Stimulated activated naive B cell treated with anti-CD40 and anti-IgM and Interleukin-4, amounts not matched to agents 10 μg/mL and 1 μg/mL and 100 μg/mL, for 72 hours (primary cell): ENCODE results near the gene TSPAN3.

Source experiments
- ATAC-seq, 2 donors: fragments of 150-1000 bp; cut with Tn5 transposase; replicated peaks; 2 replicates each; pipeline ENCODE4 v1.10.0; 2021; ENCODE audit warnings: moderate library complexity in 1 of 2
- DNase-seq: peaks from one replicate; pipeline ENCODE4 v3.0.0; 2021
- H3K27ac Mint-ChIP-seq: one replicate; pipeline ENCODE4 v1.8.0; 2022; ENCODE audit warnings: mild to moderate bottlenecking, mixed read lengths
- H3K27me3 Mint-ChIP-seq, 2 donors: one replicate each; pipeline ENCODE4 v1.8.0; 2022; ENCODE audit warnings: mixed read lengths in 2 of 2
- H3K36me3 Mint-ChIP-seq, 2 donors: one replicate each; pipeline ENCODE4 v1.8.0; 2022; ENCODE audit warnings: mixed read lengths in 2 of 2, mild to moderate bottlenecking in 1 of 2
- H3K4me1 Mint-ChIP-seq, 2 donors: one replicate each; pipeline ENCODE4 v1.8.0; 2022; ENCODE audit warnings: mixed read lengths in 2 of 2, mild to moderate bottlenecking in 1 of 2
- H3K4me3 Mint-ChIP-seq, 2 donors: one replicate each; pipeline ENCODE4 v1.8.0; 2022; ENCODE audit warnings: mild to moderate bottlenecking in 2 of 2, mixed read lengths in 2 of 2, moderate library complexity in 1 of 2
- H3K9me3 Mint-ChIP-seq, 2 donors: one replicate each; pipeline ENCODE4 v1.8.0; 2022; ENCODE audit warnings: mixed read lengths in 2 of 2, mild to moderate bottlenecking in 1 of 2

Gene TSPAN3

GRCh38 chr15:77097248-77097721, 26.4 kb upstream of the TSPAN3 start:
- peaks cover 0 to 2% of the 10 kb centered on the region in 2 donors for H3K9me3 Mint-ChIP-seq
- H3K27ac Mint-ChIP-seq, result no peak overlapping the region
- no peak for DNase-seq
- H3K36me3 Mint-ChIP-seq, result no peaks in the 10 kb centered on the region
- no peak for ATAC-seq
- H3K4me1 Mint-ChIP-seq, result peaks cover 7 to 20% of the 10 kb centered on the region in 2 donors
- no peak overlapping the region for H3K4me3 Mint-ChIP-seq
- no peaks in the 10 kb centered on the region for H3K27me3 Mint-ChIP-seq

GRCh38 chr15:77096541-77096940, 25.6 kb upstream of the TSPAN3 start:
- ATAC-seq (no peak), DNase-seq (no peak)
- Mint-ChIP-seq H3K4me3 (no peak overlapping the region), H3K9me3 (peaks cover 0 to 2% of the 10 kb centered on the region in 2 donors), H3K4me1 (peaks cover 7 to 20% of the 10 kb centered on the region in 2 donors), H3K36me3 (no peaks in the 10 kb centered on the region), H3K27me3 (no peaks in the 10 kb centered on the region), H3K27ac (no peak overlapping the region)

GRCh38 chr15:77096138-77096537, 25.2 kb upstream of the TSPAN3 start:
- H3K9me3 Mint-ChIP-seq, result peaks cover 0 to 2% of the 10 kb centered on the region in 2 donors
- ATAC-seq (no peak), DNase-seq (no peak)
- H3K27me3 Mint-ChIP-seq, result no peaks in the 10 kb centered on the region
- H3K4me1 Mint-ChIP-seq, result peaks cover 7 to 20% of the 10 kb centered on the region in 2 donors
- H3K27ac Mint-ChIP-seq, result no peak overlapping the region
- no peak overlapping the region for H3K4me3 Mint-ChIP-seq
- no peaks in the 10 kb centered on the region for H3K36me3 Mint-ChIP-seq

- DNase-seq, result no peak
- H3K9me3 Mint-ChIP-seq, result peaks cover 0 to 2% of the 10 kb centered on the region in 2 donors
- no peak for ATAC-seq
- H3K4me1 Mint-ChIP-seq, result peaks cover 1 to 13% of the 10 kb centered on the region in 2 donors
- H3K4me3 Mint-ChIP-seq, result no peak overlapping the region
- no peaks in the 10 kb centered on the region for H3K27me3 Mint-ChIP-seq
- no peak overlapping the region for H3K27ac Mint-ChIP-seq
- no peaks in the 10 kb centered on the region for H3K36me3 Mint-ChIP-seq
Measured at GRCh38 chr15:77094397-77095030, 23.6 kb upstream of the TSPAN3 start.

- Mint-ChIP-seq H3K4me3 (no peak overlapping the region), H3K36me3 (no peaks in the 10 kb centered on the region), H3K4me1 (peaks cover 0 to 11% of the 10 kb centered on the region in 2 donors), H3K27me3 (no peaks in the 10 kb centered on the region), H3K27ac (no peak overlapping the region), H3K9me3 (peaks cover 0 to 2% of the 10 kb centered on the region in 2 donors)
- no peak for DNase-seq
- ATAC-seq, result no peak
Measured at GRCh38 chr15:77093436-77093835, 22.5 kb upstream of the TSPAN3 start.

- H3K36me3 Mint-ChIP-seq, result no peaks in the 10 kb centered on the region
- peaks cover 0 to 6% of the 10 kb centered on the region in 2 donors for H3K4me1 Mint-ChIP-seq
- no peak for ATAC-seq
Measured at GRCh38 chr15:77091097-77091496, 20.2 kb upstream of the TSPAN3 start.

GRCh38 chr15:77087213-77087612, 16.3 kb upstream of the TSPAN3 start:
- Mint-ChIP-seq H3K4me3 (no peak overlapping the region), H3K27ac (no peak overlapping the region), H3K9me3 (peaks cover 3 to 4% of the 10 kb centered on the region in 2 donors), H3K4me1 (peaks cover 32 to 45% of the 10 kb centered on the region in 2 donors), H3K36me3 (no peaks in the 10 kb centered on the region), H3K27me3 (no peaks in the 10 kb centered on the region)
- DNase-seq (no peak), ATAC-seq (no peak)

More at GRCh38 chr15:77091097-77091496, 20.2 kb upstream of the TSPAN3 start:
- Mint-ChIP-seq H3K4me3 (no peak overlapping the region), H3K27ac (no peak overlapping the region), H3K27me3 (no peaks in the 10 kb centered on the region), H3K9me3 (peaks cover 0 to 2% of the 10 kb centered on the region in 2 donors)
- DNase-seq, result no peak

- no peaks in the 10 kb centered on the region for H3K27me3 Mint-ChIP-seq
- no peak overlapping the region for H3K4me3 Mint-ChIP-seq
- H3K36me3 Mint-ChIP-seq, result no peaks in the 10 kb centered on the region
- H3K9me3 Mint-ChIP-seq, result peaks cover 3 to 4% of the 10 kb centered on the region in 2 donors
- peaks cover 42 to 56% of the 10 kb centered on the region in 2 donors for H3K4me1 Mint-ChIP-seq
- peak overlapping the region; percentile 65 for H3K27ac Mint-ChIP-seq
- no peak for DNase-seq
- peak; percentile 41 to 56 for ATAC-seq
Measured at GRCh38 chr15:77085297-77085696, 14.4 kb upstream of the TSPAN3 start.

GRCh38 chr15:77084436-77084835, 13.5 kb upstream of the TSPAN3 start:
- Mint-ChIP-seq H3K27ac (peak overlapping the region; percentile 70), H3K9me3 (peaks cover 3 to 4% of the 10 kb centered on the region in 2 donors), H3K4me1 (peaks cover 42 to 56% of the 10 kb centered on the region in 2 donors), H3K4me3 (no peak overlapping the region), H3K36me3 (no peaks in the 10 kb centered on the region), H3K27me3 (no peaks in the 10 kb centered on the region)
- ATAC-seq (peak; percentile 16 to 26), DNase-seq (no peak)

- ATAC-seq (peak; percentile 87 to 89), DNase-seq (peak; percentile 70)
- Mint-ChIP-seq H3K4me1 (peaks cover 42 to 56% of the 10 kb centered on the region in 2 donors), H3K27me3 (no peaks in the 10 kb centered on the region), H3K4me3 (peak overlapping the region; percentile 72 to 76), H3K27ac (peak overlapping the region; percentile 89), H3K36me3 (no peaks in the 10 kb centered on the region), H3K9me3 (peaks cover 3 to 4% of the 10 kb centered on the region in 2 donors)
Measured at GRCh38 chr15:77083381-77084160, 12.7 kb upstream of the TSPAN3 start.

GRCh38 chr15:77081971-77082370, 11.1 kb upstream of the TSPAN3 start:
- Mint-ChIP-seq H3K27me3 (no peaks in the 10 kb centered on the region), H3K9me3 (peaks cover 3 to 4% of the 10 kb centered on the region in 2 donors), H3K27ac (peak overlapping the region; percentile 63), H3K36me3 (no peaks in the 10 kb centered on the region), H3K4me1 (peaks cover 42 to 51% of the 10 kb centered on the region in 2 donors), H3K4me3 (peak overlapping the region; percentile 33 to 40)
- DNase-seq (no peak), ATAC-seq (peak; percentile 50 to 62)

GRCh38 chr15:77076323-77076915, 5.5 kb upstream of the TSPAN3 start:
- no peaks in the 10 kb centered on the region for H3K9me3 Mint-ChIP-seq
- no peaks in the 10 kb centered on the region for H3K36me3 Mint-ChIP-seq
- no peak for ATAC-seq

GRCh38 chr15:77075528-77075927, 4.6 kb upstream of the TSPAN3 start:
- ATAC-seq (no peak), DNase-seq (no peak)
- Mint-ChIP-seq H3K4me1 (peaks cover 12 to 19% of the 10 kb centered on the region in 2 donors), H3K27ac (no peak overlapping the region), H3K4me3 (no peak overlapping the region), H3K36me3 (no peaks in the 10 kb centered on the region), H3K27me3 (no peaks in the 10 kb centered on the region), H3K9me3 (no peaks in the 10 kb centered on the region)

More at GRCh38 chr15:77076323-77076915, 5.5 kb upstream of the TSPAN3 start:
- Mint-ChIP-seq H3K27me3 (no peaks in the 10 kb centered on the region), H3K4me1 (peaks cover 11 to 17% of the 10 kb centered on the region in 2 donors), H3K27ac (no peak overlapping the region), H3K4me3 (no peak overlapping the region)
- no peak for DNase-seq

GRCh38 chr15:77074350-77074749, 3.4 kb upstream of the TSPAN3 start:
- ATAC-seq (no peak), DNase-seq (no peak)
- Mint-ChIP-seq H3K27ac (no peak overlapping the region), H3K27me3 (no peaks in the 10 kb centered on the region), H3K9me3 (no peaks in the 10 kb centered on the region), H3K36me3 (peaks cover 2 to 5% of the 10 kb centered on the region in 2 donors), H3K4me1 (peaks cover 18 to 26% of the 10 kb centered on the region in 2 donors), H3K4me3 (no peak overlapping the region)
